ENCODE results near the gene PDE6G. TPM values are rescaled to one million over a fixed set of nuclear protein-coding genes. Genes with fewer than 3 reads are reported as not detected.

The PDE6G gene
- total and polyA plus RNA-seq, 2 donors (not counting 1 experiment from before 2014, with no cell fraction given) = 0.69 to 1.1 TPM

- peaks cover 24 to 32% of the 10 kb centered on the region in 2 donors for H3K4me1 ChIP-seq (ENCODE audit: control insufficient read depth in 2 of 2, insufficient read depth in 2 of 2, low read length in 2 of 2)
- peaks cover 19% of the 10 kb centered on the region for H4K20me1 ChIP-seq (ENCODE audit: control insufficient read depth, insufficient read depth, low read length, poor library complexity, severe bottlenecking)
- DNase-seq (no peak), ATAC-seq (ENCODE audit: low read depth) (no peak)
- intact Hi-C loops (cut with micrococcal nuclease) = loop anchor here (1.0 kb wide), 5 partner anchors 8 to 187 kb away; partner anchors contain the start of genes ALYREF, ANAPC11, ARL16 and CCDC137
- no peak for TF ChIP-seq EZH2 (IDR thresholded peaks at IDR 0.05; ENCODE audit: borderline replicate concordance, insufficient read depth, low read depth, low read length, poor library complexity, severe bottlenecking)
- TF ChIP-seq CTCF (IDR thresholded peaks at IDR 0.05) = no peak
- Mint-ChIP-seq H3K9me3 (ENCODE audit: insufficient read depth) (no peaks in the 10 kb centered on the region), H3K4me3 (peak overlapping the region; percentile 77), H3K27ac (peak overlapping the region; percentile 61), H3K27me3 (no peaks in the 10 kb centered on the region), H3K4me1 (peaks cover 33% of the 10 kb centered on the region)
- peak overlapping the region; percentile 97 for H3K9ac ChIP-seq (ENCODE audit: low read length)
- no peaks in the 10 kb centered on the region for H3K27me3 ChIP-seq (replicated peaks in 1 of 4; ENCODE audit: control extremely low read depth in 1 of 4, control insufficient read depth in 3 of 4, insufficient read depth in 4 of 4, low read length in 3 of 4)
- H3K27ac ChIP-seq (ENCODE audit: low read length in 2 of 2) = peak overlapping the region; percentile 28 to 97
- CTCF ChIA-PET = interaction anchor here (0.9 to 1.2 kb wide), 2 partner anchors 20 to 157 kb away, joined by 4 read pairs; partner anchors contain the start of genes ARL16, HGS and P4HB
- POLR2A ChIA-PET = interaction anchor here (0.8 to 1.8 kb wide), 4 partner anchors 21 to 129 kb away, joined by 3 to 10 read pairs (median 6); partner anchors contain the start of genes ARL16, HGS and MCRIP1
- no peaks in the 10 kb centered on the region for H3K9me3 ChIP-seq (ENCODE audit: control extremely low read depth in 1 of 3, control insufficient read depth in 2 of 3, insufficient read depth in 1 of 3, low read length in 2 of 3)
- H3K79me2 ChIP-seq (ENCODE audit: control insufficient read depth, insufficient read depth, low read length) = peaks cover 40% of the 10 kb centered on the region
- H2AFZ ChIP-seq (ENCODE audit: insufficient read depth, low read depth, low read length, poor library complexity, severe bottlenecking) = peak overlapping the region; percentile 90
- H3K4me3 ChIP-seq (ENCODE audit: control extremely low read depth in 1 of 5, extremely low read depth in 1 of 5, insufficient read depth in 1 of 5, low read depth in 2 of 5, low read length in 4 of 5) = peak overlapping the region; percentile 45 to 98 (median 68)
- H3K36me3 ChIP-seq (replicated peaks in 1 of 2; ENCODE audit: control extremely low read depth in 1 of 2, control insufficient read depth in 1 of 2, extremely low read depth in 1 of 2, insufficient read depth in 2 of 2, low read length in 1 of 2) = peaks cover 0 to 23% of the 10 kb centered on the region in 2 experiments
- peak overlapping the region; percentile 100 for H3K4me2 ChIP-seq (replicated peaks; ENCODE audit: low read depth, low read length, poor library complexity, severe bottlenecking)
- 37% methylated on average over 27 of the region's 27 CpGs for WGBS (ENCODE audit: insufficient coverage)
Measured at GRCh38 chr17:81703747-81704654, 47.7 kb upstream of the PDE6G start.
